Activated naive CD4-positive, alpha-beta T cell treated with anti-CD3 and anti-CD28 coated beads, Interleukin-2, amount 50 U/mL, for 24 hours (primary cell): ENCODE measurements around the gene TCF12.

Source experiments
- H3K27ac Mint-ChIP-seq: one replicate; pipeline ENCODE4 v1.8.0; 2021; ENCODE audit warnings: mild to moderate bottlenecking, mixed read lengths
- H3K27me3 Mint-ChIP-seq: one replicate; pipeline ENCODE4 v1.8.0; 2021; ENCODE audit warnings: mixed read lengths
- H3K36me3 Mint-ChIP-seq: one replicate; pipeline ENCODE4 v1.8.0; 2021; ENCODE audit warnings: mixed read lengths
- H3K4me1 Mint-ChIP-seq: one replicate; pipeline ENCODE4 v1.8.0; 2021; ENCODE audit warnings: mixed read lengths
- H3K4me3 Mint-ChIP-seq: one replicate; pipeline ENCODE4 v1.8.0; 2021; ENCODE audit warnings: mild to moderate bottlenecking, mixed read lengths
- H3K9me3 Mint-ChIP-seq: one replicate; pipeline ENCODE4 v1.8.0; 2021; ENCODE audit warnings: mixed read lengths

TCF12 gene

GRCh38 chr15:57201578-57201977 is 283.1 kb downstream of the TCF12 start:
- H3K4me3 Mint-ChIP-seq, result no peak overlapping the region
- no peaks in the 10 kb centered on the region for H3K9me3 Mint-ChIP-seq
- no peak overlapping the region for H3K27ac Mint-ChIP-seq
- peaks cover 14% of the 10 kb centered on the region for H3K4me1 Mint-ChIP-seq
- no peaks in the 10 kb centered on the region for H3K27me3 Mint-ChIP-seq
- peaks cover 6% of the 10 kb centered on the region for H3K36me3 Mint-ChIP-seq

- peaks cover 14% of the 10 kb centered on the region for H3K4me1 Mint-ChIP-seq
- no peak overlapping the region for H3K4me3 Mint-ChIP-seq
- no peaks in the 10 kb centered on the region for H3K27me3 Mint-ChIP-seq
- H3K27ac Mint-ChIP-seq, result no peak overlapping the region
- no peaks in the 10 kb centered on the region for H3K9me3 Mint-ChIP-seq
- H3K36me3 Mint-ChIP-seq, result peaks cover 4% of the 10 kb centered on the region
Observed at GRCh38 chr15:57203906-57204305, 285.5 kb downstream of the TCF12 start.

- peaks cover 3% of the 10 kb centered on the region for H3K36me3 Mint-ChIP-seq
- peaks cover 20% of the 10 kb centered on the region for H3K4me1 Mint-ChIP-seq
- H3K9me3 Mint-ChIP-seq, result no peaks in the 10 kb centered on the region
- no peaks in the 10 kb centered on the region for H3K27me3 Mint-ChIP-seq
- H3K27ac Mint-ChIP-seq, result no peak overlapping the region
- H3K4me3 Mint-ChIP-seq, result no peak overlapping the region
Observed at GRCh38 chr15:57205027-57205855, 286.8 kb downstream of the TCF12 start.

- H3K4me1 Mint-ChIP-seq, result peaks cover 16% of the 10 kb centered on the region
- H3K27me3 Mint-ChIP-seq, result no peaks in the 10 kb centered on the region
- peaks cover 3% of the 10 kb centered on the region for H3K36me3 Mint-ChIP-seq
- H3K27ac Mint-ChIP-seq, result no peak overlapping the region
- no peaks in the 10 kb centered on the region for H3K9me3 Mint-ChIP-seq
- H3K4me3 Mint-ChIP-seq, result no peak overlapping the region
Observed at GRCh38 chr15:57205996-57206395, 287.6 kb downstream of the TCF12 start.

- Mint-ChIP-seq H3K9me3 (no peaks in the 10 kb centered on the region), H3K36me3 (no peaks in the 10 kb centered on the region), H3K27me3 (no peaks in the 10 kb centered on the region), H3K4me3 (no peak overlapping the region), H3K4me1 (peaks cover 48% of the 10 kb centered on the region), H3K27ac (no peak overlapping the region)
Observed at GRCh38 chr15:57213862-57214261, 295.4 kb downstream of the TCF12 start.

- Mint-ChIP-seq H3K4me3 (no peak overlapping the region), H3K4me1 (peaks cover 48% of the 10 kb centered on the region), H3K27ac (no peak overlapping the region), H3K27me3 (no peaks in the 10 kb centered on the region), H3K36me3 (no peaks in the 10 kb centered on the region), H3K9me3 (no peaks in the 10 kb centered on the region)
Observed at GRCh38 chr15:57215326-57215725, 296.9 kb downstream of the TCF12 start.

- peaks cover 49% of the 10 kb centered on the region for H3K4me1 Mint-ChIP-seq
- H3K27me3 Mint-ChIP-seq, result no peaks in the 10 kb centered on the region
- H3K4me3 Mint-ChIP-seq, result no peak overlapping the region
- H3K27ac Mint-ChIP-seq, result no peak overlapping the region
- H3K9me3 Mint-ChIP-seq, result no peaks in the 10 kb centered on the region
- H3K36me3 Mint-ChIP-seq, result no peaks in the 10 kb centered on the region
Observed at GRCh38 chr15:57215881-57216280, 297.4 kb downstream of the TCF12 start.

GRCh38 chr15:57216288-57216687 is 297.8 kb downstream of the TCF12 start:
- no peaks in the 10 kb centered on the region for H3K27me3 Mint-ChIP-seq
- H3K4me3 Mint-ChIP-seq, result no peak overlapping the region
- no peak overlapping the region for H3K27ac Mint-ChIP-seq
- H3K36me3 Mint-ChIP-seq, result no peaks in the 10 kb centered on the region
- no peaks in the 10 kb centered on the region for H3K9me3 Mint-ChIP-seq
- peaks cover 53% of the 10 kb centered on the region for H3K4me1 Mint-ChIP-seq

- Mint-ChIP-seq H3K27me3 (no peaks in the 10 kb centered on the region), H3K4me3 (no peak overlapping the region), H3K36me3 (no peaks in the 10 kb centered on the region)
Observed at GRCh38 chr15:57217778-57218598, 299.5 kb downstream of the TCF12 start.

GRCh38 chr15:57218826-57219576 is 300.6 kb downstream of the TCF12 start:
- Mint-ChIP-seq H3K36me3 (no peaks in the 10 kb centered on the region), H3K9me3 (no peaks in the 10 kb centered on the region), H3K27ac (no peak overlapping the region), H3K4me1 (peaks cover 55% of the 10 kb centered on the region), H3K27me3 (no peaks in the 10 kb centered on the region), H3K4me3 (no peak overlapping the region)

More at GRCh38 chr15:57217778-57218598, 299.5 kb downstream of the TCF12 start:
- Mint-ChIP-seq H3K27ac (no peak overlapping the region), H3K9me3 (no peaks in the 10 kb centered on the region), H3K4me1 (peaks cover 56% of the 10 kb centered on the region)

GRCh38 chr15:57220205-57220604 is 301.8 kb downstream of the TCF12 start:
- no peak overlapping the region for H3K27ac Mint-ChIP-seq
- peaks cover 57% of the 10 kb centered on the region for H3K4me1 Mint-ChIP-seq
- no peaks in the 10 kb centered on the region for H3K27me3 Mint-ChIP-seq
- H3K36me3 Mint-ChIP-seq, result no peaks in the 10 kb centered on the region
- H3K9me3 Mint-ChIP-seq, result no peaks in the 10 kb centered on the region
- no peak overlapping the region for H3K4me3 Mint-ChIP-seq

- no peaks in the 10 kb centered on the region for H3K36me3 Mint-ChIP-seq
- H3K27ac Mint-ChIP-seq, result no peak overlapping the region
- no peak overlapping the region for H3K4me3 Mint-ChIP-seq
- peaks cover 48% of the 10 kb centered on the region for H3K4me1 Mint-ChIP-seq
- H3K9me3 Mint-ChIP-seq, result no peaks in the 10 kb centered on the region
- no peaks in the 10 kb centered on the region for H3K27me3 Mint-ChIP-seq
Observed at GRCh38 chr15:57221134-57221533, 302.7 kb downstream of the TCF12 start.

- no peaks in the 10 kb centered on the region for H3K36me3 Mint-ChIP-seq
- no peak overlapping the region for H3K27ac Mint-ChIP-seq
- H3K27me3 Mint-ChIP-seq, result no peaks in the 10 kb centered on the region
- no peaks in the 10 kb centered on the region for H3K9me3 Mint-ChIP-seq
- peaks cover 43% of the 10 kb centered on the region for H3K4me1 Mint-ChIP-seq
- no peak overlapping the region for H3K4me3 Mint-ChIP-seq
Observed at GRCh38 chr15:57223345-57223744, 304.9 kb downstream of the TCF12 start.

- Mint-ChIP-seq H3K36me3 (peaks cover under 1% of the 10 kb centered on the region), H3K27ac (no peak overlapping the region), H3K9me3 (no peaks in the 10 kb centered on the region), H3K27me3 (no peaks in the 10 kb centered on the region), H3K4me3 (no peak overlapping the region), H3K4me1 (peaks cover 42% of the 10 kb centered on the region)
Observed at GRCh38 chr15:57223887-57224286, 305.4 kb downstream of the TCF12 start.

GRCh38 chr15:57224664-57225063 is 306.2 kb downstream of the TCF12 start:
- Mint-ChIP-seq H3K36me3 (peaks cover 2% of the 10 kb centered on the region), H3K4me1 (peaks cover 38% of the 10 kb centered on the region), H3K27ac (no peak overlapping the region), H3K4me3 (no peak overlapping the region), H3K9me3 (no peaks in the 10 kb centered on the region), H3K27me3 (no peaks in the 10 kb centered on the region)
